IMR-90 (cell line): ENCODE measurements around the gene TBC1D22A. TPM values are rescaled to one million over a fixed set of nuclear protein-coding genes. Genes with fewer than 3 reads are reported as not detected.

ENCODE experiments used
- ATAC-seq: fragments of 200-7000 bp; cut with Tn5 transposase; 2 replicates; pipeline ENCODE4 v1.9.1; 2020; ENCODE audit warnings: low read depth, mild to moderate bottlenecking, moderate library complexity
- BruUV-seq: library from RNA; stranded (reverse); fragments of 400-500 nt; replicated peaks from 2 replicates; lab custom pipeline; 2021; lab: Mats Ljungman, UMichigan
- CTCF ChIA-PET: fragments of 300-600 bp; formaldehyde crosslinking; extraction: SDS; loops from one replicate; lab custom pipeline; 2021; ENCODE audit warnings: antibody characterized with exemption; lab: Yijun Ruan, JAX
- POLR2A ChIA-PET: fragments of 300-600 bp; sonication (Branson Sonifier 250); formaldehyde crosslinking; loops from one replicate; lab custom pipeline; 2022; ENCODE audit warnings: antibody characterized with exemption; ENCODE audit not compliant: unreplicated experiment; lab: Charles Lee
- DNase-seq: peaks from one replicate; pipeline ENCODE4 v3.0.0; 2013
- H2AFZ ChIP-seq: replicated peaks from 2 replicates; pipeline ENCODE3; 2013; ENCODE audit warnings: low read length, mild to moderate bottlenecking; ENCODE audit not compliant: poor library complexity
- H2AK5ac ChIP-seq: 2 replicates; pipeline ENCODE4 v1.6.1; 2013; ENCODE audit warnings: low read depth, low read length, inconsistent platforms
- H2AK9ac ChIP-seq: replicated peaks from 2 replicates; pipeline ENCODE3; 2013; ENCODE audit warnings: mild to moderate bottlenecking, low read depth, low read length, moderate library complexity; ENCODE audit not compliant: poor library complexity
- H2BK120ac ChIP-seq: 2 replicates; pipeline ENCODE4 v1.6.1; 2013; ENCODE audit warnings: low read depth, low read length, inconsistent platforms
- H2BK15ac ChIP-seq: 3 replicates; pipeline ENCODE4 v1.6.1; 2013; ENCODE audit warnings: low read depth, low read length, inconsistent platforms
- H2BK20ac ChIP-seq: 2 replicates; pipeline ENCODE4 v1.6.1; 2013; ENCODE audit warnings: low read depth, mild to moderate bottlenecking, inconsistent platforms, low read length, moderate library complexity
- H2BK5ac ChIP-seq: 2 replicates; pipeline ENCODE4 v1.6.1; 2013; ENCODE audit warnings: mild to moderate bottlenecking, low read depth, low read length, inconsistent platforms; ENCODE audit not compliant: poor library complexity, severe bottlenecking
- H3K14ac ChIP-seq: replicated peaks from 2 replicates; pipeline ENCODE4 v1.6.1; 2013; ENCODE audit warnings: low read depth, low read length, inconsistent platforms
- H3K18ac ChIP-seq: 2 replicates; pipeline ENCODE4 v1.6.1; 2013; ENCODE audit warnings: low read depth, low read length, control low read depth
- H3K23ac ChIP-seq: 2 replicates; pipeline ENCODE4 v1.6.1; 2013; ENCODE audit warnings: low read depth, low read length, inconsistent platforms
- H3K27ac ChIP-seq: 2 replicates; pipeline ENCODE4 v1.5.1; 2013; ENCODE audit warnings: mild to moderate bottlenecking, control low read depth, low read length; ENCODE audit not compliant: insufficient read depth
- H3K27me3 ChIP-seq: 2 replicates; pipeline ENCODE4 v1.6.1; 2013; ENCODE audit warnings: low read length; ENCODE audit not compliant: control insufficient read depth, insufficient read depth
- H3K36me3 ChIP-seq: 2 replicates; pipeline ENCODE4 v1.6.1; 2013; ENCODE audit warnings: low read length, mixed read lengths; ENCODE audit not compliant: control insufficient read depth, insufficient read depth
- H3K4ac ChIP-seq: 2 replicates; pipeline ENCODE4 v1.6.1; 2013; ENCODE audit warnings: low read depth, low read length, inconsistent platforms
- H3K4me1 ChIP-seq: 2 replicates; pipeline ENCODE4 v1.6.1; 2013; ENCODE audit warnings: low read length, mixed read lengths; ENCODE audit not compliant: control insufficient read depth, insufficient read depth
- H3K4me2 ChIP-seq: 2 replicates; pipeline ENCODE4 v1.6.1; 2013; ENCODE audit warnings: low read depth, mild to moderate bottlenecking, control low read depth, low read length, moderate library complexity
- H3K4me3 ChIP-seq: 2 replicates; pipeline ENCODE4 v1.5.1; 2013; ENCODE audit warnings: low read depth, mild to moderate bottlenecking, control low read depth, low read length, moderate library complexity; ENCODE audit not compliant: insufficient read depth
- H3K56ac ChIP-seq: 2 replicates; pipeline ENCODE4 v1.6.1; 2013; ENCODE audit warnings: low read length, inconsistent platforms; ENCODE audit not compliant: insufficient read depth; ENCODE audit errors: extremely low read depth
- H3K79me1 ChIP-seq, 2 experiments: 2 replicates each; pipeline ENCODE4 v1.6.1; 2013; ENCODE audit warnings: low read length in 2 of 2, inconsistent platforms in 1 of 2, low read depth in 1 of 2
- H3K9ac ChIP-seq: 2 replicates; pipeline ENCODE4 v1.6.1; 2013; ENCODE audit warnings: low read depth, low read length, control low read depth
- H3K9me1 ChIP-seq: 2 replicates; pipeline ENCODE4 v1.6.1; 2013; ENCODE audit warnings: low read length, inconsistent platforms; ENCODE audit not compliant: insufficient read depth
- H3K9me3 ChIP-seq: 2 replicates; pipeline ENCODE4 v1.6.1; 2013; ENCODE audit warnings: low read length; ENCODE audit not compliant: control insufficient read depth, insufficient read depth
- H4K20me1 ChIP-seq: 2 replicates; pipeline ENCODE4 v1.6.1; 2013; ENCODE audit warnings: low read length, inconsistent platforms; ENCODE audit not compliant: insufficient read depth
- H4K5ac ChIP-seq: 2 replicates; pipeline ENCODE4 v1.6.1; 2013; ENCODE audit warnings: mild to moderate bottlenecking, low read depth, low read length, control low read depth
- H4K8ac ChIP-seq, 2 experiments: 2 replicates each; pipeline ENCODE4 v1.6.1; 2013; ENCODE audit warnings: low read depth in 2 of 2, low read length in 2 of 2, control low read depth in 1 of 2, inconsistent platforms in 1 of 2
- H4K91ac ChIP-seq: 2 replicates; pipeline ENCODE4 v1.6.1; 2013; ENCODE audit warnings: low read depth, low read length, inconsistent platforms; ENCODE audit not compliant: insufficient read depth
- CEBPB ChIP-seq: IDR thresholded peaks from 2 replicates; pipeline ENCODE4 v1.6.1; 2012; ENCODE audit warnings: low read depth, low read length, improper control_type of control experiment
- MAZ ChIP-seq: IDR thresholded peaks from 2 replicates; pipeline ENCODE4 v1.6.1; 2012; ENCODE audit warnings: low read depth, mild to moderate bottlenecking, low read length, improper control_type of control experiment, moderate library complexity, borderline replicate concordance
- NFE2L2 ChIP-seq: fragments of 150-350 bp; IDR thresholded peaks from 2 replicates; pipeline ENCODE4 v1.6.1; 2016; ENCODE audit warnings: low read depth, mild to moderate bottlenecking, low read length
- POLR2A ChIP-seq: IDR thresholded peaks from 2 replicates; pipeline ENCODE4 v1.6.1; 2012; ENCODE audit warnings: mild to moderate bottlenecking, low read depth, low read length
- RFX5 ChIP-seq: IDR thresholded peaks from 2 replicates; pipeline ENCODE4 v1.8.0; 2012; ENCODE audit warnings: low read depth, mild to moderate bottlenecking, low read length, moderate library complexity
- WGBS, 2 experiments: methylation state at CpG; one replicate each; pipeline versions ENCODE4 v1.1.5 to v1.1.7; 2013; ENCODE audit warnings: missing lambda C conversion rate in 2 of 2; ENCODE audit not compliant: insufficient read length in 1 of 2; ENCODE audit errors: extremely low coverage in 2 of 2; 5-methylcytosine and 5-hydroxymethylcytosine counted together
- dilution Hi-C: fragments of 300-500 bp; cut with HindIII; formaldehyde crosslinking; loops from one replicate; pipeline ENCODE4 v1.14.3; 2018; ENCODE audit warnings: low sequenced_read_pairs; ENCODE audit not compliant: unreplicated experiment
- in situ Hi-C: fragments of 300-500 bp; cut with MboI; formaldehyde crosslinking; loops from 3 replicates; pipeline ENCODE4 v1.14.3; 2019; ENCODE audit warnings: low sequenced_read_pairs, inconsistent platforms, mixed read lengths
- intact Hi-C: fragments of 100-400 bp; cut with micrococcal nuclease; formaldehyde crosslinking; loops from 2 replicates; pipeline ENCODE4 v1.10.0; 2022
- polyA plus RNA-seq, 3 experiments: library from polyadenylated mRNA; depleted of rRNA; stranded (reverse); fragments of >200 nt; gene quantifications; 2 replicates each; pipeline ENCODE4 v1.2.3, GENCODE V29; 2012; ENCODE audit warnings: low replicate concordance in 1 of 3
- total RNA-seq: library from RNA; depleted of rRNA; stranded (reverse); fragments of >200 nt; gene quantifications from 2 replicates; pipeline ENCODE4 v1.2.3, GENCODE V29; 2012
- TF ChIP-seq, protein P1 (sequence below): fragments of 150-350 bp; IDR thresholded peaks from 2 replicates; pipeline ENCODE4 v1.6.1; 2016; ENCODE audit warnings: low read depth, mild to moderate bottlenecking, low read length, moderate library complexity, borderline replicate concordance
- TF ChIP-seq, protein P2 (sequence below): conservative IDR thresholded peaks from 2 replicates; pipeline ENCODE4 v1.5.1; 2012; ENCODE audit warnings: mild to moderate bottlenecking, low read depth, low read length, improper control_type of control experiment

The TBC1D22A gene
- total and polyA plus RNA-seq, 2 of the 4 experiments (the other 2 are of a cell fraction), result 9.0 to 16.7 TPM

DNA sequence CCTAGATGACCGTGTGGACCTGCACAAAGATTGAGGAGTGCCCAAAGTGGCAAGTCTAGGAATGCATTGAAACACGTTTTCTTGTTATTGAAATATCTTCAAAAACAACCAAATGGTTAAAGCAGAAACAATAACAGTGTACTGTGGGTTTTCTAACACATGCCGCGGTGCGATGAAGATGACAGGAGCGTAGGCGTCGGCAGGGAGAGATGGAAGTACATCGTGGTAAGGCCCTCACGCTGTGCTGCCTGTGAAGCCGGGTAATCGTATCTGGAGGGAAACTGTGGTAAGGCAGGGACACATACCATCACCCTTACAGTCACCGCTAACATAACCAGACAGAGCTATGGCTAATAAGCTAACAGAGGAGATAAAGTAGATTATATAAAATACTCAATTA, 261.4 kb downstream of the TBC1D22A start:
- Histone ChIP-seq H3K9me1 (peaks cover 6% of the 10 kb centered on the region), H3K56ac (no peak overlapping the region), H3K14ac (no peak overlapping the region), H2AFZ (no peak overlapping the region), H3K9ac (no peak overlapping the region), H2AK9ac (no peak overlapping the region), H2BK20ac (no peak overlapping the region), H3K4me3 (no peak overlapping the region), H2AK5ac (no peak overlapping the region), H4K5ac (no peak overlapping the region), H3K9me3 (no peaks in the 10 kb centered on the region), H3K4me2 (no peak overlapping the region), H3K27me3 (no peaks in the 10 kb centered on the region), H2BK15ac (no peak overlapping the region), H4K8ac (no peak overlapping the region), H4K20me1 (peaks cover 10% of the 10 kb centered on the region), H3K79me1 (peaks cover 10 to 17% of the 10 kb centered on the region in 2 experiments; a peak in 3 of 4 replicates), H3K27ac (no peak overlapping the region), H3K36me3 (no peaks in the 10 kb centered on the region; the same call in 1 of the 2 replicates), H3K18ac (no peak overlapping the region), H2BK5ac (no peak overlapping the region), H3K4ac (no peak overlapping the region), H3K4me1 (peaks cover 5% of the 10 kb centered on the region), H3K23ac (no peak overlapping the region), H4K91ac (no peak overlapping the region), H2BK120ac (no peak overlapping the region)
- TF ChIP-seq CEBPB (no peak), RFX5 (no peak), MAZ (no peak), NFE2L2 (no peak), POLR2A (no peak)
- TF ChIP-seq, protein P1, sequence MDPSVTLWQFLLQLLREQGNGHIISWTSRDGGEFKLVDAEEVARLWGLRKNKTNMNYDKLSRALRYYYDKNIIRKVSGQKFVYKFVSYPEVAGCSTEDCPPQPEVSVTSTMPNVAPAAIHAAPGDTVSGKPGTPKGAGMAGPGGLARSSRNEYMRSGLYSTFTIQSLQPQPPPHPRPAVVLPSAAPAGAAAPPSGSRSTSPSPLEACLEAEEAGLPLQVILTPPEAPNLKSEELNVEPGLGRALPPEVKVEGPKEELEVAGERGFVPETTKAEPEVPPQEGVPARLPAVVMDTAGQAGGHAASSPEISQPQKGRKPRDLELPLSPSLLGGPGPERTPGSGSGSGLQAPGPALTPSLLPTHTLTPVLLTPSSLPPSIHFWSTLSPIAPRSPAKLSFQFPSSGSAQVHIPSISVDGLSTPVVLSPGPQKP, result no peak
- TF ChIP-seq, protein P2, sequence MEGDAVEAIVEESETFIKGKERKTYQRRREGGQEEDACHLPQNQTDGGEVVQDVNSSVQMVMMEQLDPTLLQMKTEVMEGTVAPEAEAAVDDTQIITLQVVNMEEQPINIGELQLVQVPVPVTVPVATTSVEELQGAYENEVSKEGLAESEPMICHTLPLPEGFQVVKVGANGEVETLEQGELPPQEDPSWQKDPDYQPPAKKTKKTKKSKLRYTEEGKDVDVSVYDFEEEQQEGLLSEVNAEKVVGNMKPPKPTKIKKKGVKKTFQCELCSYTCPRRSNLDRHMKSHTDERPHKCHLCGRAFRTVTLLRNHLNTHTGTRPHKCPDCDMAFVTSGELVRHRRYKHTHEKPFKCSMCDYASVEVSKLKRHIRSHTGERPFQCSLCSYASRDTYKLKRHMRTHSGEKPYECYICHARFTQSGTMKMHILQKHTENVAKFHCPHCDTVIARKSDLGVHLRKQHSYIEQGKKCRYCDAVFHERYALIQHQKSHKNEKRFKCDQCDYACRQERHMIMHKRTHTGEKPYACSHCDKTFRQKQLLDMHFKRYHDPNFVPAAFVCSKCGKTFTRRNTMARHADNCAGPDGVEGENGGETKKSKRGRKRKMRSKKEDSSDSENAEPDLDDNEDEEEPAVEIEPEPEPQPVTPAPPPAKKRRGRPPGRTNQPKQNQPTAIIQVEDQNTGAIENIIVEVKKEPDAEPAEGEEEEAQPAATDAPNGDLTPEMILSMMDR, result no peak
- CTCF ChIA-PET, result no interaction called here
- in situ Hi-C loops, result no loop called here
- DNase-seq (no peak), ATAC-seq (no peak)
- no TSS peak for BruUV-seq
- no CpG with 5 or more reads among the region's 13 CpGs for WGBS, 2 experiments
- dilution Hi-C loops, result no loop called here
- POLR2A ChIA-PET, result no interaction called here
- intact Hi-C loops, result no loop called here
